Inflammatory macrophage treated with lipopolysaccharide for 4 hours (primary cell): Measurements from ENCODE around the gene HOXB1.
"Not testable (repeated sequence)": the region's sequence is repeated elsewhere in the genome, so short reads cannot be mapped to it uniquely, and the experiment has no call there.

Experiments used
- DNase-seq: peaks from one replicate; pipeline ENCODE4 v3.0.0-alpha.2; 2020

HOXB1 gene

GRCh38 chr17:48541577-48542113 lies 10.8 kb upstream of the HOXB1 start:
- no peak for DNase-seq

DNA sequence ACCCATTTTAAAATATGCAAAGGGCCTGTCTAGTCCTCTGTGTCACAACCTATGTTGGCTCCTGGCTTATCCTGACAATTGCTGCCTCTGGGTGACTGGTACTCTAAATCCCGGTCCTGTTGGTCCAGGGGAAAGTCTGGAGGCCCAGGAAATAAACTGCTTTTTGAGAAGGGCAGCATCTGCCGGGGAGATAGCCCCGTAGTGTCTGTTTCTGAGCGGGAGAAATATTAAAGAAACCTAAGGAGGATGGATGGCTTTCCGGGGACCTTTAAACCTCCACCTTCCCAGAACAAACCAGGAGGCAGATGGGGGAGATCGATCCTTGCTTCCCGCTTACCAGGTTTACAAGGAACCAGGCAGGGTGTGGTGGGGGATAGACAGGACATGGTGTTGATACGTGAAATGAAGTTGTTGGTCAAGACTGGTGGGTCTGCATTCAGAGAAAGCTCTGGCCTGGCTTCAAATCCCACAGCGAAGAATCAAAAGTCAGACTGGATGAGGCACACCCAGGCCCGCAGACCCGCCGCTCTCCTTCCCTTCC lies 10.3 kb upstream of the HOXB1 start:
- DNase-seq, result no peak

- DNase-seq, result no peak
Measured at GRCh38 chr17:48540213-48540612, 9.4 kb upstream of the HOXB1 start.

DNA sequence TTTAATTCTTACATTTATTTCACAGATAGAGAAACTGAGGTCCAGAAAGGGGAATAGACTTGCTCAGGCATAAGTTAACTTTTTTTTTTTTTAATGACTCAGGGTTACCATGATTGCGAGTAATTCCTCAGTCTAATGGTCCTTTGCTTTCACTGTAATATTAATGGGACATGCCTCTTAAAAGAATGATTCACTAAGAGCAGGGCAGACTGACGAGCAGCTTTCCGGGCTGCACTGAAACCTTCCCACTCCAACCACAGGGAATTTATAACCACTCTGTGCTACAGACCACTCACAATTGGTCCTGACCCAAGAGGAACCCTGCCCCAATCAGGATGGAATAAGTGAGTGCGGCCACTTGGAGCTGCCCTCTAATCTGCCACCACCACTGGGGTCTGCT lies 8.4 kb upstream of the HOXB1 start:
- no peak for DNase-seq

DNA sequence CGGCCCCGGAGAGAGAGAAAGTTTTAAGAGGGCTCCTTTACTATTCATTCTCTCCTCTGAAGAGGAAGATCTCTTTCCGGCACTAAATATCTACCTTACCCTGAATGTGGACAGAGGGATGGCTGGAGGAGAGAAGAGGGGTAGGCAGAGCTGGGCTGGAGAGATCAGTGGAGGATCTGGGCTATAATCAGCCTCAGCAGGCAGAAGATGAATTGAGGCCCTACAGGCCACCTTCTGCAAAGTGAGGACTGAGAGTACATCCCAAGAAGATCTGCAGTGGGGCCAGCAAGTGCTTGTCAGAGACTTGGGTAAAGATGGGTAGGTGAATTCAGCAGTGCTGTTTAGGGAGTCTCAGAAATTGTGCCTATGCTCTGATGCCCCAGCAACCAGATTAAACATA lies 6.5 kb upstream of the HOXB1 start:
- no peak for DNase-seq

GRCh38 chr17:48535793-48536559 lies 5.2 kb upstream of the HOXB1 start:
- not testable (repeated sequence) for DNase-seq

DNA sequence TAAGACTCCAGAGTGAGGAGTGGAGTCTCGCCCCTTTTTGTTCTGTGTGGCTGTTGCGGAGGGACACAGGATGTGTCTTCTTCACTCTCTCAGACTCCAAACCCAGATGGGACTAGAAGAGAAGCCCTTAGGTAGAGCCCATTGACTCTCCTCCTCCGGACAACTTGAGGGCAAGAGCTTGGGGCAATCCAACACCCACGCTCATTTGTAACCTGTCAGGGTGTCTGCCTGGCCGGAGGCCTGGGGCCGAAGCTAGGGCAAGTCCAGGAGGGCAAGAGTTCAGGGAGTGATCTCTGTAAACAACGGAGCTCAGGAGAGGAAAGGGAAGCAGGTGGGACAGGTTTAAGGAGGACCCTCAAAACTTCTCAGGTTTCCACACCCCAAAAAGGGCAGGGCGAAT lies 1.4 kb upstream of the HOXB1 start:
- DNase-seq, result no peak

- DNase-seq, result no peak
Measured at GRCh38 chr17:48530208-48530886, 464 bp downstream of the HOXB1 start.

DNA sequence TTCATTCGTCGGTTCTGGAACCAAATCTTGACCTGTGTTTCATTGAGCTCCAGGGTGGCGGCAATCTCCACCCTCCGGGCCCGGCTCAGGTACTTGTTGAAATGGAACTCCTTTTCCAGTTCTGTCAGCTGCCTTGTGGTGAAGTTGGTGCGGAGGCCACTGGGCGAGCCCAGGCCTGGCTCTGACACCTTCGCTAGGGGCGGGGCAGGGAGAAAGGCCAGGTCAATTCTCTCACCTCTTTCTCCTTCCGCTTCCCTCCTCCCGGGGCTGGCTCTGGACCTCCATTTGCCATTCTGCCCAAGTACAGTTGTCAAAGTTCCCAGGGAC lies 1.2 kb downstream of the HOXB1 start:
- no peak for DNase-seq

DNA sequence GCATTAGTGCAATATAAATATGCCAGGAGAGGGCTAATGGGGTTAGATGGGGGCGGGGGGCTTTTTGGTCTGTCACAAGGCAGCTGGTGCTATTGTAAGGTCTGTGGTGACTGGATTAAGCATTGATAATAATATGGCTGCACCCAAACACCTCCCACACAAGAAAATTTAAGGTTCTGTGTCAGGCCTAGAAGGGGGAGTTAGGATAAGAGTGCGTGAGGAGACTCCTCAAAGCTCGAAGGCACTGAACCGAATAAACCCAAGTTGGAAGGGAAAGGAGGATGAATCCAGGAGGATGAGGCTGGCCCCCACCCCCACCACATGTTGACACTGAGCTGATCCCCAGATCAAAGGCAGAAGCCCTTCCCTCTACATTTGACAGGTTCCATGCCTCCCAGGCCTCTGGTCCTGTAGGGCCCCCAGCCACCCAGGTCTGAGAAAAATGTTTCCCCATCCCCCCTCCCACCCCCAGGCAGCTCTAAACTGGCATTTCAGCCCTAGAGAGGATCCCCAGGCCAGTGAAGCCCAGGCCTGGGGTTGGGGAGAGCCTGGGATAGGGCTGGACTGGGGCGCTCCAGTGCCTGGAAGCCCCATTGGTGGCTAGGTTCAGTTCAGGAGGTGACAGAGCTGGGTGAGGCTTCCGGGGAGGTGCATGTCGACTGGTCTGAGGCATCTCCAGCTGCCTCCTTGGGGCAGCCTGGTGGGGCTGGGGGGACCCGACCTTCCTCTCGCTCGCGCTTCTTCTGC lies 1.7 kb downstream of the HOXB1 start:
- DNase-seq, result no peak

GRCh38 chr17:48528153-48528935 lies 2.5 kb downstream of the HOXB1 start:
- no peak for DNase-seq

DNA sequence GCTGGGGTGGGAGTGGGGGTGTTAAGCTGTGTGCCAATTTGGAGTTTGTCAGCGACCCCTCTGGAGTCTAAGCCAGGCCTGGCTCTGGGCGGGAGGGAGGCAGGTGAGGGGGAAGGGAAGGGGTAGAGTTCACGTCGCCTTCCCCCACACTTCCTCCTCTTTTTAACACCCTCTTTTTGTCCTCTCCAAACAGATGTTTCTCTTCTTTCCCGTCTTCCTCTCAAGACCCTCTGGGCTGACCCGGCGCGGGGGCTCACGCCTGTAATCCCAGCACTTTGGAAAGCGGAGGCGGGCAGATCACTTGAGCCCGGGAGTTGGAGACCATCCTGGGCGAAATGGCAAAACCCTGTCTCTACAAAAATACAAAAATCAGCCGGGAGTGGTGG lies 3.3 kb downstream of the HOXB1 start:
- DNase-seq, result no peak

DNA sequence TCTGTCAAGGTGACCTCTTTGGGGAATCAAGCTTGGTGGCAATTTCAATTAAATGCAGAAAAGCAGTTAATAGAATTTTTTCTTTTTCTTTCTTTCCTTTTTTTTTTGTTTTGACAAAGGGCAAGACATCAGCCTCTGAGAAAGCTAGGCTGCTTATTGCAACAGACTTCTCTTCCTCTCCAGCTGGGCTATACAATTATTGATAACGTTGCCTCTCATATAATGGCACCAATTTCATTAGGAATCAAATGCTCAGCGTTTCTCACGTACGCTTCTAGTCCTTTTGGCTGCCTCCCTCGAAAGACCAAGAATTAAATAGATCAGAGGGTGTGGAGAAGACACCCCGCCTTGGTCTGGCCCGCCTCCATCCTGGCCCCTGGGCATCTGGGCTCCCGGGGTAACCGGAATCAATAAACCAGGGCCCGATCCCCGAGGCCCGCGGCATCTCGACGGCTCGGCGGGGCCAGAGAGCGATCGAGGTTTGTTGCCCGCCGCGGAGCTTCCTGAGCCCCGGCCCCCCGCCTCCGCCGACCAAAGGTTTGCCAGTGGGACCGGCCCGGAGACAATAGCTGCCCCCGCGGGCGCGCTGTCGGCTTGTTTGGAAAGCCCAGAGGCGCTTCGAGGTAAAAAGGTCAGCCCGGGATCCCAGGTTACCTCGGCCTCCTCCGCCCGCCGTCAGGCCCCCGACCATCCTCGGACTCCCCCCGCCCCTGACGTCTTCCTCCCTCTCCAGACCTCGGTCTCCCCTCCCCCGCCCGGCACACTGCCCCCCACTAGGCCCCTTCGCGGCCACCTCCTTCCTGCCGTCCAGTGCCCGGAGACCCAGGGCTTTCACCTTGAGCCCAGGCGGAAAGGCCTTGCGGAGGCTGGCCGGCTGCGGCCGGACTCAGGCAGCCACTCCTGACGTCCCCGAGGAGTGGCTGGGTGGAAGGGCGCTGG lies 3.9 kb downstream of the HOXB1 start:
- DNase-seq, result no peak

GRCh38 chr17:48523010-48523409 lies 7.8 kb downstream of the HOXB1 start:
- no peak for DNase-seq

- DNase-seq, result no peak
Measured at GRCh38 chr17:48522031-48522653, 8.7 kb downstream of the HOXB1 start.

DNA sequence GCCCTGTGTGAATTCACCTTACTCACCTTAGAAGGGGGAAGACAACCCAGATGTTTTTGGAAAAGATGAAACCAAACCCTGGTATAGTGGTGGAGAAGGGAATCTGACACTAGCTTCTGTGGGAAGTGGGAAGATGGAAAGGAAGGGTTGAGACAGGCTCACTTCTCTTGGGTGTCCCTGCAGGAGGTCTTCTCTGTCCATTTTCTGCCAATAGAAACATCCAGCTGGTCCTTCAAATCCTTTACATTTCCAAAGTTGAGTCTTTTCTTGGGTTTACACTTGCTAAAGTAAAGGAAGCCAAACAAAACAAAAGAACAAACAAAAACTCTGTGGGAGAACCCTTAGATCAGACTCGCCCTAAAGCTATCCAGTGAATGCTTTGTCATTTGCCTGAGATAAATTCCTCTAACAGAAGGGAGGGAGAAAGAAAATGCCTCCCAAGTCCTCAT lies 10.2 kb downstream of the HOXB1 start:
- DNase-seq, result no peak

- no peak for DNase-seq
Measured at GRCh38 chr17:48519427-48519826, 11.4 kb downstream of the HOXB1 start.

DNA sequence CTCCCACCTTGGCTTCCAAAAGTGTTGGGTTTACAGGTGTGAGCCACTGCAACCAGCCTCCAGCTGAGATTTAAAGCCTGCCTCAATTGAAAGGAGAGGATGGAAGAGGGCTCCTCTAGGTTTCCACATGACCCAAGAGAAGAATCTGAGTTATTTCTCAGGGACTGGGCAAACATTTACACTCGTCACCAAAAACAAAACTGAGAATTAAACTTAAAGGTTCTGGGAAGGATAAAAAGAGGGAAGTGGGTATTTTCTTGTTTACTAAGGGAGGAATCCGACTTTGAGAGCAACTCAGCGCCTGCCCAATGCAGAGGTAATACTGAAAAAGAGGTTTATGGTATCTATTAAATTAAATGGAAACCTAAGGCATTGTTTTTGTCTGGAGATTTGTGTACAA lies 13.3 kb downstream of the HOXB1 start:
- DNase-seq, result peak; percentile 27

GRCh38 chr17:48515925-48516900 lies 14.6 kb downstream of the HOXB1 start:
- no peak for DNase-seq

- no peak for DNase-seq
Measured at GRCh38 chr17:48514477-48514876, 16.3 kb downstream of the HOXB1 start.
